ENCODE measurements around the gene RNASE7.
"Not testable (repeated sequence)": the region's sequence is repeated elsewhere in the genome, so short reads cannot be mapped to it uniquely, and the experiment has no call there.

Gene RNASE7, protein sequence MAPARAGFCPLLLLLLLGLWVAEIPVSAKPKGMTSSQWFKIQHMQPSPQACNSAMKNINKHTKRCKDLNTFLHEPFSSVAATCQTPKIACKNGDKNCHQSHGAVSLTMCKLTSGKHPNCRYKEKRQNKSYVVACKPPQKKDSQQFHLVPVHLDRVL

GRCh38 chr14:21041676-21042433, at the start of gene RNASE7:
RNASE7 (plus strand) TSS chr14:21042362; CDS start chr14:21042993, 631 bp downstream.
- peak in 3 of 56 donors; percentile 13 to 59 (median 52) for DNase-seq

DNA sequence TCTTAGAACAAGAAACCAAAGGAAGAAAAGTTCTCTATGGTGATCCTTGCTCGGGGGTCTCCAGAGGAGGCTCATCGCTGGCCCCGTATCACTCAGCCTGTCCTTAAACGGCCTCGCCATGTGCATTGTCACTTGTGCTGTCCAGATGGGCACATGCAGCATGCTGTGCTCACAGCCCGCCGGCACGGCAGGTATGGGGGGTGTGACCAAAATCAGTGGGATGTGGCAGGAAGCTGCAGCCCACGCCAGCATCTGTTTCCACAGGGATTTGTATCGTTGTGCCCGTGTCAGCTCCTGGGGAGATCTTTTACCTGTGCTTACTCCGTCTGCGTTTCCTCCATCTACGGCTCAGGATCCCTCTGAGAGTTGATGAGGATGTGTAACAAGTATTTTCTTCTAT, 45.6 kb upstream of the RNASE7 start:
- no peak for DNase-seq

DNA sequence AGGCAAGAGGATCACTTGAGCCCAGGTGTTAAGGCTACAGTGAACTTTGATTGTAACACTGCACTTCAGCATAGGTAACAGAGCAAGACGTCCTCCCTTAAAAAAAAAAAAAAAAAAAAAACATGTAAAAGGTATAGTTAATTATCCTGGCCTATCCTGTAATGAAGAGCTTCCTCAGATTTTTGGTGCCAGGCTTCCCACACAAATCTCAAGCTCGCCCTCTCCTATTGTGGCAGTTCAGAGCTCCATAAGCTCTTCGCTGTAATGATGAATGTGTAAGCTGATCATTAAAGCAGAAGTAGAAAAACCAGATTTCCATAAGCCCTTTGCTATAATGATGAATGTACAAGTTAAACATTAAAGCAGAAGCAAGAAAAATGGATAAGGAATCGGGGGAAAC, 45.0 kb upstream of the RNASE7 start:
- DNase-seq = no peak

DNA sequence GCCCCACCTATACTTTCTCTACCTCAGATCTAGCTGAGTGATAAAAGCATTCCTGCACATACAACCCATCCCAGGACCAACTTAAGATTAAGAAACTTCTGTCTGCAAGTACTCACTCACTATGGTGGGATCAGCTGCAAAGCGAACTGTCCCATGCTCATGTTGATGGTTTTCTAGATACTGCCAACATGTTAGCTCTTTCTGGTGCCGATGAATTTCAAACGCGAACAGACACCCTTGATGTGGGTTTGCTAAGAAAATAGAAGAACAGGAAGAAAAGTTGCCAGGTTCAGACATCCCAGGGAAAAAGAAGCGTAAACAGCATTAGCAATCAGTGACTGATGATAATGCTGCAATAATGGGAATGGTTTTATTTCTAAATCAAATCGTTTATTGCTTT, 44.6 kb upstream of the RNASE7 start:
- DNase-seq = no peak

DNA sequence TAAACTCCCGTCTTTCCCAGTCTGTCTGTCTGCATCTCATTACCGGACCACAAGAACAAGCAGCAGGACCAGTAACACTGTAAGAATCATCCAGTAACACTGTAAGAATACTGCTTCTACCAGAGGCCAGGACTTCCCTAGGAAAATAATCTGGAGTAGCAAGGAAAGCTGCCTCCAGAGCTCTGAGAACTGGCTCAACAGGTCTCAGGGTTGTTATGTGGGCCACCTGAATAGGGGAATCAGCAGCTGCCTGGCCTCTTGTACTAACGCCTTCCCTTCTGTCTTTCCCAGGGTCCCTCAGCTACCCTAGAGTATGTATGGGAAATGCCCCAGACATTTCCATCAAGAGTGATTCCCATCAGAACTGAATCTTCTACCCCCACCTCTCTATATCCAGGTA, 44.0 kb upstream of the RNASE7 start:
- no peak for DNase-seq

DNA sequence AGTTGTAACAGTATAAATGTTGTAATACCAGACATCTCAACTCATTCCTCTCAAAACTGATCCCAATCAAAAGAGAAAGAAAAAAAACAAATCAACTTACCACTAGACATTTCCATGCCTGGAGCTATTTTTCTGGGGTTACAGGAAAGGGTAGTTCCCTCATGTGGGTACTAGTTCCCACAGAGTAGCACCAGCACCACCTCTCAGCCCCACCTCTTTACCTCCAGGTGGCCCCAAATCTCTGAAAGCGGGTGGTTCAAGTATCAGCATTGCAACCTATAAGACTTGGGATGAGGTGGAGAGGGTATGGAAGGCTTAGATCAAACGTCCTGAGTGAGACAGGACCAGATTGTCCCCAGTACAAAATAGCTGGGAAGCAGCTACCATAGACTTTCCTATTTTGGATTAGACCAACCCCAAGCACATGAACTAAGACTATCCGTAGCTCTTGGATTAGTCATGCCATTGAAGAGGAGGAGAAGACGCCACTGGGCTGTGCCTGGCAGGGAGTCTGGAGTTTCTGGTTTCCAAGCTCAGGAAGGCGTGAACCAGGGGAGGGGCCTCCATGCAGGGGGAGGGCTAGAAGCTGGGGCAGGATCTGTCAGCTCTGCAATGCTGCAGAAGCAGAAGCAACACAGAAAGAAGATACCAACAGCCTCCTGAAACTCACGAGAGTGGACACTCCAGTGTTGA, 43.3 kb upstream of the RNASE7 start, which contains the start of gene SLC39A2:
Gene SLC39A2 (plus strand): TSS at position 620 of the 693 bp plus-strand sequence. CDS start 154 bp downstream, outside the sequence.
- DNase-seq = no peak

DNA sequence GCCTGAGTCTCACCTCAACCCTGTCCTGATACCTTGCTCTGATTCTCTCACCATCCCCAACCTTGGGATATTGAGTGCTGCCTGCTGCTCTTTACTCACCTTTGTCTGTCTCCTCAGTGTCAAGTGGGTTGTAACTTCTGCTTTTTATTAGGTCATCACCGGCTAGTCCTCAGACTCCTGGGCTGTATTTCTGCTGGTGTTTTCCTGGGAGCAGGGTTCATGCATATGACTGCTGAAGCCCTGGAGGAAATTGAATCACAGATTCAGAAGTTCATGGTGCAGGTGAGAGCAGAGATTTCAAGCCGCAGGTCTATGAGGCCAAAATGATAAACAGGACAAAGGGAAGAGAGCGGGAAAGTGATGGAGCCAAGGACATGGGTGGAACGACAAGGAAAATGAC, 42.6 kb upstream of the RNASE7 start:
- DNase-seq = no peak

- DNase-seq = no peak
Measured at GRCh38 chr14:21001218-21001617, 40.9 kb upstream of the RNASE7 start.

DNA sequence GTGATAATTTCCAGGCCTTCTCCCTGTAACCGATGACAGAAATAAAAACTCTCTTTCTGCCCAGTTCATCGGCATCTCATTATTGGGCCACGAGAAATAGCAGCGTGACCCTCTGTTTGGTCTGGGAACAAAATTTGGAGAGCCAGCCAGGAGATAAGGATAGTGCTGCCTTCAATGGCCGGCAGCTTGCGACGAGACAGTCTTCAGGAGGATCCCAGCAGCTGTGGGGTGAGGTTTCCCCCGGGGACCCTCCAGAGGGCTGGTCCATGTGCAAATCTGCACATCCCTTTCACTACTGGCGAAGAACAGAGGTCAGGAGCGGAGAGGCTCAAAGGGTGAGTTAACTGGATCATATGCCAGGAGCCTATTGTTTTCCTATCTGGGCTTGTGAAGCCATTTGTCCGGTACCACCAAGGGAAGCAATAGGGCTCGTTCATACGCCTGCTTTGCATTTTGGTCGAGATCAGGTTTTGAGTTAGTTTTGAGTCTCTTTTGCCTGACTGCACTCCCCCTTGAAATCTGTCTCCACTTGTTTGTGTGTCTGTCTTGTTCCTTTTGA, 38.3 kb upstream of the RNASE7 start:
- DNase-seq = no peak

- not testable (repeated sequence) for DNase-seq
Measured at GRCh38 chr14:21009721-21010120, 32.4 kb upstream of the RNASE7 start.

- no peak for DNase-seq
Measured at GRCh38 chr14:21011136-21011535, 31.0 kb upstream of the RNASE7 start.

GRCh38 chr14:21014761-21015190, 27.4 kb upstream of the RNASE7 start:
- DNase-seq = peak in 53 of 56 donors; percentile 22 to 95 (median 79)

- DNase-seq = no peak
Measured at GRCh38 chr14:21015312-21015711, 26.9 kb upstream of the RNASE7 start.

- DNase-seq = no peak
Measured at GRCh38 chr14:21016413-21017190, 25.6 kb upstream of the RNASE7 start.

- DNase-seq = peak in 1 of 56 donors; percentile 7
Measured at GRCh38 chr14:21017528-21018245, 24.5 kb upstream of the RNASE7 start.

GRCh38 chr14:21018286-21018685, 23.9 kb upstream of the RNASE7 start:
- DNase-seq = no peak

- DNase-seq = no peak
Measured at GRCh38 chr14:21018781-21019180, 23.4 kb upstream of the RNASE7 start.

- DNase-seq = no peak
Measured at GRCh38 chr14:21019366-21019765, 22.8 kb upstream of the RNASE7 start.

- no peak for DNase-seq
Measured at GRCh38 chr14:21020977-21021545, 21.1 kb upstream of the RNASE7 start.

- no peak for DNase-seq
Measured at GRCh38 chr14:21022686-21023085, 19.5 kb upstream of the RNASE7 start.
